Measurements from ENCODE around the gene GPNMB. TPM values are rescaled to one million over a fixed set of nuclear protein-coding genes. Genes with fewer than 3 reads are reported as not detected.
"Not testable (repeated sequence)": the region's sequence is repeated elsewhere in the genome, so short reads cannot be mapped to it uniquely, and the experiment has no call there.

The GPNMB gene
- 10 to 100 TPM; 19.3 to 48.8 (median 44.1) TPM for total RNA-seq (2021; fragmentation: NEBNext Ultra II Directional; extraction: Animal tissue kit (Norgen Biotek cat#: 25700))
- long read RNA-seq, transcript GPNMB-201 (11 exons, 2,862 nt), result major isoform, 7 of 17 reads
- long read RNA-seq, partial matches to known transcripts, result 2 of 17 reads
- long read RNA-seq, other reads (novel, unspliced or antisense), result 3 of 17 reads

- DNase-seq, result peak; percentile 94
- Mint-ChIP-seq H3K4me1 (ENCODE audit: low read depth) (peaks cover 46% of the 10 kb centered on the region), H3K27me3 (ENCODE audit: insufficient read depth) (no peaks in the 10 kb centered on the region), H3K4me3 (peak within 1 kb of the TSS; percentile 87), H3K27ac (peak within 1 kb of the TSS; percentile 89), H3K9me3 (no peaks in the 10 kb centered on the region), H3K36me3 (ENCODE audit: low read depth) (peaks cover 25% of the 10 kb centered on the region; the same call in 1 of the 2 replicates)
- no peak for TF ChIP-seq CTCF (IDR thresholded peaks at IDR 0.05)
These were observed at the start of gene GPNMB for GRCh38 chr7:23246555-23246954. GPNMB (plus strand) TSS chr7:23246775; CDS start chr7:23246858, 83 bp downstream.

GRCh38 chr7:23197745-23198144, 48.8 kb upstream of the GPNMB start:
- H3K36me3 Mint-ChIP-seq (ENCODE audit: low read depth), result peaks cover 18% of the 10 kb centered on the region
- H3K27ac Mint-ChIP-seq; DNase-seq; H3K4me1 Mint-ChIP-seq (ENCODE audit: low read depth); H3K9me3 Mint-ChIP-seq; H3K4me3 Mint-ChIP-seq; H3K27me3 Mint-ChIP-seq (ENCODE audit: insufficient read depth): not testable (repeated sequence)

- no peak for TF ChIP-seq CTCF (IDR thresholded peaks at IDR 0.05)
These were observed 46.2 kb upstream of the GPNMB start for GRCh38 chr7:23200331-23200730.

GRCh38 chr7:23204241-23204640, 42.3 kb upstream of the GPNMB start:
- peaks cover 11% of the 10 kb centered on the region for H3K4me1 Mint-ChIP-seq (ENCODE audit: low read depth)
- no peak overlapping the region for H3K4me3 Mint-ChIP-seq
- peaks cover 9% of the 10 kb centered on the region for H3K36me3 Mint-ChIP-seq (ENCODE audit: low read depth)
- no peaks in the 10 kb centered on the region for H3K27me3 Mint-ChIP-seq (ENCODE audit: insufficient read depth)
- DNase-seq, result no peak
- H3K9me3 Mint-ChIP-seq, result no peaks in the 10 kb centered on the region
- no peak overlapping the region for H3K27ac Mint-ChIP-seq
- TF ChIP-seq CTCF (IDR thresholded peaks at IDR 0.05), result no peak

More at GRCh38 chr7:23200331-23200730, 46.2 kb upstream of the GPNMB start:
- H3K27ac Mint-ChIP-seq, result no peak overlapping the region
- peaks cover 15% of the 10 kb centered on the region for H3K36me3 Mint-ChIP-seq (ENCODE audit: low read depth)
- DNase-seq, result no peak
- H3K27me3 Mint-ChIP-seq (ENCODE audit: insufficient read depth), result no peaks in the 10 kb centered on the region
- no peak overlapping the region for H3K4me3 Mint-ChIP-seq
- no peaks in the 10 kb centered on the region for H3K4me1 Mint-ChIP-seq (ENCODE audit: low read depth)
- H3K9me3 Mint-ChIP-seq, result no peaks in the 10 kb centered on the region

- peaks cover 11% of the 10 kb centered on the region for H3K4me1 Mint-ChIP-seq (ENCODE audit: low read depth)
- no peaks in the 10 kb centered on the region for H3K27me3 Mint-ChIP-seq (ENCODE audit: insufficient read depth)
- H3K27ac Mint-ChIP-seq, result no peak overlapping the region
- DNase-seq, result no peak
- peaks cover 9% of the 10 kb centered on the region for H3K36me3 Mint-ChIP-seq (ENCODE audit: low read depth)
- TF ChIP-seq CTCF (IDR thresholded peaks at IDR 0.05), result no peak
- no peaks in the 10 kb centered on the region for H3K9me3 Mint-ChIP-seq
- H3K4me3 Mint-ChIP-seq, result no peak overlapping the region
These were observed 41.0 kb upstream of the GPNMB start for GRCh38 chr7:23205577-23205908.

- no peak for DNase-seq
- Mint-ChIP-seq H3K4me3 (no peak overlapping the region), H3K4me1 (ENCODE audit: low read depth) (peaks cover 11% of the 10 kb centered on the region), H3K27me3 (ENCODE audit: insufficient read depth) (peaks cover 2% of the 10 kb centered on the region; the same call in 1 of the 2 replicates), H3K27ac (no peak overlapping the region), H3K9me3 (no peaks in the 10 kb centered on the region), H3K36me3 (ENCODE audit: low read depth) (peaks cover 6% of the 10 kb centered on the region)
- TF ChIP-seq CTCF (IDR thresholded peaks at IDR 0.05), result no peak
These were observed 40.4 kb upstream of the GPNMB start for GRCh38 chr7:23205909-23206767.

All from HFFc6 (cell line).